K562 (cell line): ENCODE results near the gene OSM. TPM values are rescaled to one million over a fixed set of nuclear protein-coding genes. Genes with fewer than 3 reads are reported as not detected.

Experiments used
- ATF4 ChIP-seq: fragments of 450-650 bp; formaldehyde crosslinking; IDR thresholded peaks from 2 replicates; pipeline ENCODE4 v1.4.0; 2022; ENCODE audit warnings: mild to moderate bottlenecking, moderate library complexity
- CBFA2T3 ChIP-seq: fragments of 450-650 bp; IDR thresholded peaks from 2 replicates; pipeline ENCODE4 v1.6.1; 2017
- CGGBP1 ChIP-seq: fragments of 250-450 bp; sonication (Bioruptor Pico); IDR thresholded peaks from 2 replicates; pipeline ENCODE4 v1.9.0; 2021; ENCODE audit warnings: mild to moderate bottlenecking
- E2F3 ChIP-seq: fragments of 250-450 bp; sonication (Bioruptor Pico); IDR thresholded peaks from 2 replicates; pipeline ENCODE4 v1.4.0; 2020; ENCODE audit warnings: mild to moderate bottlenecking
- FOXP1 ChIP-seq: sonication (generic); formaldehyde crosslinking; IDR thresholded peaks from 2 replicates; pipeline ENCODE4 v1.8.0; 2022; ENCODE audit warnings: mild to moderate bottlenecking, missing genetic modification reagents
- HLTF ChIP-seq: fragments of 450-650 bp; IDR thresholded peaks from 2 replicates; pipeline ENCODE4 v1.6.1; 2016
- KHSRP ChIP-seq: fragments of 450-650 bp; IDR thresholded peaks from 2 replicates; pipeline ENCODE4 v1.6.1; 2017
- KLF6 ChIP-seq: fragments of 250-450 bp; sonication (Bioruptor Pico); IDR thresholded peaks from 2 replicates; pipeline ENCODE4 v1.4.0; 2020; ENCODE audit warnings: mild to moderate bottlenecking, moderate library complexity, borderline replicate concordance
- L3MBTL2 ChIP-seq: fragments of 450-650 bp; IDR thresholded peaks from 2 replicates; pipeline ENCODE4 v1.6.1; 2016; ENCODE audit warnings: mild to moderate bottlenecking, moderate library complexity
- MAFG ChIP-seq: fragments of 450-650 bp; conservative IDR thresholded peaks from 2 replicates; pipeline ENCODE4 v1.6.1; 2016; ENCODE audit warnings: missing genetic modification characterization, missing compliant biosample characterization
- MYC ChIP-seq, 2 experiments: fragments of 250-450 bp in 1 of 2; sonication (Bioruptor Pico) in 1 of 2; IDR thresholded peaks; 2 replicates each; pipeline versions ENCODE4 v1.5.1 to v1.6.1; 2012 to 2021; ENCODE audit warnings: low read depth in 2 of 2, borderline replicate concordance in 1 of 2, improper control_type of control experiment in 1 of 2, low read length in 1 of 2, mild to moderate bottlenecking in 1 of 2, moderate library complexity in 1 of 2
- MYNN ChIP-seq, 2 experiments: sonication (generic); formaldehyde crosslinking in 1 of 2; IDR thresholded peaks; 2 replicates each; pipeline versions ENCODE4 v1.5.0 to v1.6.1; 2016 to 2020; ENCODE audit warnings: antibody characterized with exemption in 1 of 2, missing genetic modification reagents in 1 of 2
- RNF2 ChIP-seq: sonication (generic); IDR thresholded peaks from 2 replicates; pipeline ENCODE4 v1.6.1; 2016
- RREB1 ChIP-seq: fragments of 250-450 bp; sonication (Bioruptor Pico); IDR thresholded peaks from 2 replicates; pipeline ENCODE4 v1.4.0; 2020
- TAF1 ChIP-seq: IDR thresholded peaks from 2 replicates; pipeline ENCODE4 v1.6.1; 2011; ENCODE audit warnings: mild to moderate bottlenecking, low read length, moderate library complexity; ENCODE audit not compliant: insufficient read depth, control insufficient read depth, severe bottlenecking; ENCODE audit errors: extremely low read depth
- TOE1 ChIP-seq, 2 experiments: fragments of 450-650 bp in 1 of 2; sonication (generic) in 1 of 2; formaldehyde crosslinking in 1 of 2; IDR thresholded peaks; 2 replicates each; pipeline versions ENCODE4 v1.7.1 to v1.8.0; 2016 to 2022; ENCODE audit warnings: borderline replicate concordance in 2 of 2, mild to moderate bottlenecking in 2 of 2, antibody characterized with exemption in 1 of 2, inconsistent platforms in 1 of 2, low read depth in 1 of 2, missing genetic modification reagents in 1 of 2, moderate library complexity in 1 of 2
- VEZF1 ChIP-seq: fragments of 200-800 bp; sonication (Bioruptor generic); IDR thresholded peaks from 2 replicates; pipeline ENCODE4 v1.6.1; 2017; ENCODE audit warnings: missing genetic modification characterization, missing compliant biosample characterization
- ZNF134 ChIP-seq: fragments of 250-450 bp; sonication (Bioruptor Pico); conservative IDR thresholded peaks from 2 replicates; pipeline ENCODE4 v1.4.0; 2020
- ZNF184 ChIP-seq: sonication (generic); formaldehyde crosslinking; IDR thresholded peaks from 2 replicates; pipeline ENCODE4 v1.5.0; 2020; ENCODE audit warnings: missing genetic modification reagents
- ZNF197 ChIP-seq: fragments of 200-800 bp; sonication (Bioruptor generic); IDR thresholded peaks from 2 replicates; pipeline ENCODE4 v1.6.1; 2016; ENCODE audit warnings: low read depth, missing genetic modification characterization, missing compliant biosample characterization
- ZNF586 ChIP-seq: fragments of 450-650 bp; formaldehyde crosslinking; conservative IDR thresholded peaks from 2 replicates; pipeline ENCODE4 v1.4.0; 2020; ENCODE audit warnings: mild to moderate bottlenecking, moderate library complexity
- polyA plus RNA-seq, 8 experiments: library from polyadenylated mRNA; depleted of rRNA in 4 of 8; stranded (reverse) in 5 of 8; unstranded in 3 of 8; fragments of >200 nt; fragmentation: Nextera tagmentation in 2 of 8; fragmentation: Illumina TruSeq in 1 of 8; extraction: Ambion mirVana in 2 of 8; extraction: Trizol in 1 of 8; gene quantifications; 2 replicates each; pipeline versions ENCODE4 v1.2.1 to v1.2.3, GENCODE V29; 2011 to 2014; ENCODE audit warnings: inconsistent platforms in 1 of 8, missing spikeins in 1 of 8
- total RNA-seq, 7 experiments: library from RNA; depleted of rRNA in 6 of 7; stranded (reverse); fragments of >200 nt in 6 of 7; fragmentation: Illumina TruSeq in 2 of 7; extraction: Trizol in 2 of 7; gene quantifications; 2 replicates each; pipeline versions ENCODE4 v1.2.1 to v1.2.3, GENCODE V29; 2011 to 2021; ENCODE audit warnings: low replicate concordance in 1 of 7

Gene OSM
- total and polyA plus RNA-seq, 9 of the 15 experiments (the other 6 are each of a cell fraction or from before 2014, with no cell fraction given), result 0.22 TPM; not detected in 8

GRCh38 chr22:30216710-30217109, 49.9 kb downstream of the OSM start (continued):
- TF ChIP-seq VEZF1 (peak; percentile 89), ZNF197 (CRISPR knock-in tag) (peak; percentile 74; the same call in 1 of the 2 replicates), HLTF (0 out of 2 replicates have a peak, but pooled peaks have one; percentile 29), L3MBTL2 (peak; percentile 81), ZNF586 (CRISPR knock-in tag) (no peak), CGGBP1 (CRISPR knock-in tag) (no peak), FOXP1 (CRISPR knock-in tag) (peak; percentile 71; the same call in 1 of the 2 replicates), RREB1 (no peak), ZNF134 (CRISPR knock-in tag) (peak; percentile 70), KLF6 (CRISPR knock-in tag) (peak; percentile 32; the same call in 1 of the 2 replicates), MYC (IDR thresholded peaks at IDR 0.05; ENCODE audit: low read depth, low read length) (peak; percentile 46), MYC (CRISPR knock-in tag; IDR thresholded peaks at IDR 0.05; ENCODE audit: borderline replicate concordance, low read depth) (no peak), RNF2 (peak; percentile 87), CBFA2T3 (peak; percentile 99), ATF4 (CRISPR knock-in tag) (peak; percentile 27; the same call in 1 of the 2 replicates), KHSRP (peak; percentile 63; the same call in 1 of the 2 replicates), TAF1 (peak; percentile 53), E2F3 (CRISPR knock-in tag) (peak; percentile 57; the same call in 1 of the 2 replicates), MYNN (IDR thresholded peaks at IDR 0.05) (peak; percentile 82), MYNN (CRISPR knock-in tag; IDR thresholded peaks at IDR 0.05) (no peak), TOE1 (IDR thresholded peaks at IDR 0.05; ENCODE audit: borderline replicate concordance) (peak; percentile 75), TOE1 (CRISPR knock-in tag; IDR thresholded peaks at IDR 0.05; ENCODE audit: borderline replicate concordance, low read depth) (no peak), MAFG (tag) (0 out of 2 replicates have a peak, but pooled peaks have one; percentile 22), ZNF184 (no peak)
